H1 (cell line): ENCODE measurements around the gene ARHGEF6. TPM values are rescaled to one million over a fixed set of nuclear protein-coding genes. Genes with fewer than 3 reads are reported as not detected.

ENCODE experiments used
- CHD1 ChIP-seq: IDR thresholded peaks from 2 replicates; pipeline ENCODE4 v1.6.1; 2012; ENCODE audit warnings: low read depth, low read length, improper control_type of control experiment
- CTBP2 ChIP-seq: IDR thresholded peaks from 2 replicates; pipeline ENCODE4 v1.7.0; 2011; ENCODE audit warnings: borderline replicate concordance, mild to moderate bottlenecking, moderate library complexity, mixed read lengths, low read length; ENCODE audit not compliant: insufficient read depth, insufficient read length
- HDAC6 ChIP-seq: IDR thresholded peaks from one replicate; pipeline ENCODE4 v1.7.1; 2012; ENCODE audit warnings: low read depth, mild to moderate bottlenecking, inconsistent platforms, low read length, moderate library complexity
- RAD21 ChIP-seq, 2 experiments: IDR thresholded peaks in 1 of 2; conservative IDR thresholded peaks in 1 of 2; 2 replicates each; pipeline ENCODE4 v1.6.1; 2011; ENCODE audit warnings: low read depth in 2 of 2, low read length in 2 of 2, improper control_type of control experiment in 1 of 2, inconsistent platforms in 1 of 2, mild to moderate bottlenecking in 1 of 2, moderate library complexity in 1 of 2
- polyA plus RNA-seq, 7 experiments: library from polyadenylated mRNA; depleted of rRNA in 3 of 7; stranded (reverse) in 5 of 7; unstranded in 2 of 7; fragments of >200 nt in 5 of 7; fragments of 200-250 nt in 2 of 7; gene quantifications; 1 replicate in 5 of 7; 2 replicates in 1 of 7; 4 replicates in 1 of 7; pipeline versions ENCODE4 v1.2.1 to v1.2.3, GENCODE V29; 2011 to 2013; ENCODE audit warnings: missing spikeins in 2 of 7, mixed read lengths in 2 of 7
- total RNA-seq: library from RNA; stranded (reverse); fragmentation: NEBNext Ultra II Directional; extraction: Animal tissue kit (Norgen Biotek cat#: 25700); gene quantifications from 2 replicates; pipeline ENCODE4 v1.2.1, GENCODE V29; 2021

Gene ARHGEF6
- total and polyA plus RNA-seq, 2 of the 8 experiments (the other 6 are each of a cell fraction or from before 2014, with no cell fraction given): 3.6 to 3.7 TPM

DNA sequence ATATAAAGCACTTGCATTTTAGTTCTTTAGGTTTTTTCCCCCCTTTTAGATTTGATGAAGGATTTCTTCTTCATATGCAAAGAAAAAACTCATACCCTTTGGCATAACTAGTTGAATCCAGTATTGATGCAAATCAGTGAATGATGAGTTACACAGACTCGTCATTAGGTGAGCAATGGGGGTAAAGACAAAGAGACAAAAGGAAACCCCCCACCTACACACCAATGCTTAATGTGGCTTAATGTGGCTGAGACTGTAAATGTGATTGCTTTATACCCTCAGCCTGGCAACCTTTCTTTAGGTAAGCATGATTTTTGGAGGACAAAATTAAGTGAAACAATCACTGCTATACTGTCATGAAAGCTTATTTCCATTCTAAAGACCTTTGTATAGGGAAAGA is 93.3 kb downstream of the ARHGEF6 start (continued):
- TF ChIP-seq CTBP2 (no peak), HDAC6 (no peak), RAD21 (IDR thresholded peaks at IDR 0.05 in 1 of 2, conservative IDR thresholded peaks at IDR 0.05 in 1 of 2; ENCODE audit: low read depth in 2 of 2, low read length in 2 of 2) (no peak), CHD1 (no peak)
- TF ChIP-seq, all 59 proteins: peak for 0
